Stimulated activated CD4-positive, alpha-beta T cell treated with anti-CD3 and anti-CD28 coated beads, Interleukin-2, amount 100 ng/mL, for 24 hours (primary cell): Measurements from ENCODE around the gene MRGPRE.

ENCODE experiments used
- DNase-seq, 2 donors: peaks; one replicate each; pipeline ENCODE4 v3.0.0-alpha.2; 2020

The MRGPRE gene

GRCh38 chr11:3213659-3214419 is 18.4 kb downstream of the MRGPRE start:
- DNase-seq = no peak

GRCh38 chr11:3208272-3208671 is 23.9 kb downstream of the MRGPRE start:
- no peak for DNase-seq

- DNase-seq = no peak
These were observed 24.6 kb downstream of the MRGPRE start for GRCh38 chr11:3207526-3208189.

- no peak for DNase-seq
These were observed 25.4 kb downstream of the MRGPRE start for GRCh38 chr11:3206922-3207204.

GRCh38 chr11:3206156-3206921 is 25.9 kb downstream of the MRGPRE start:
- no peak for DNase-seq

GRCh38 chr11:3205261-3206155 is 26.7 kb downstream of the MRGPRE start:
- no peak for DNase-seq

- DNase-seq = no peak
These were observed 27.8 kb downstream of the MRGPRE start for GRCh38 chr11:3204141-3205015.

GRCh38 chr11:3203221-3204043 is 28.8 kb downstream of the MRGPRE start:
- no peak for DNase-seq

GRCh38 chr11:3202759-3203158 is 29.5 kb downstream of the MRGPRE start:
- DNase-seq = no peak

GRCh38 chr11:3202305-3202704 is 29.9 kb downstream of the MRGPRE start:
- no peak for DNase-seq

GRCh38 chr11:3201677-3202181 is 30.5 kb downstream of the MRGPRE start:
- DNase-seq = no peak

- DNase-seq = no peak
These were observed 31.1 kb downstream of the MRGPRE start for GRCh38 chr11:3201112-3201581.

- DNase-seq = no peak
These were observed 31.7 kb downstream of the MRGPRE start for GRCh38 chr11:3200388-3201111.

GRCh38 chr11:3199537-3200295 is 32.5 kb downstream of the MRGPRE start:
- DNase-seq = no peak

GRCh38 chr11:3198815-3199214 is 33.4 kb downstream of the MRGPRE start:
- DNase-seq = no peak

GRCh38 chr11:3197878-3198528 is 34.2 kb downstream of the MRGPRE start:
- DNase-seq = no peak

GRCh38 chr11:3197044-3197695 is 35.0 kb downstream of the MRGPRE start:
- no peak for DNase-seq
